B cell (primary cell): Measurements from ENCODE around the gene ABCD4. TPM values are rescaled to one million over a fixed set of nuclear protein-coding genes. Genes with fewer than 3 reads are reported as not detected.

ENCODE experiments used
- ATAC-seq: fragments of 200-7000 bp; cut with Tn5 transposase; one replicate; pipeline ENCODE4 v1.10.0; 2021; ENCODE audit warnings: low read depth, mild to moderate bottlenecking, moderate number of reproducible peaks, moderate library complexity
- CTCF ChIA-PET: fragments of 350-600 bp; sonication (Branson Sonifier 250); formaldehyde crosslinking; loops from one replicate; lab custom pipeline; 2021; ENCODE audit warnings: antibody characterized with exemption, inconsistent platforms; lab: Charles Lee
- POLR2A ChIA-PET: fragments of 350-600 bp; sonication (Branson Sonifier 250); formaldehyde crosslinking; loops from one replicate; lab custom pipeline; 2021; ENCODE audit warnings: antibody characterized with exemption; lab: Charles Lee
- DNase-seq: peaks from one replicate; pipeline ENCODE4 v3.0.0; 2013
- H2AFZ ChIP-seq: 2 replicates; pipeline ENCODE4 v1.6.1; 2012; ENCODE audit warnings: mild to moderate bottlenecking, low read depth, low read length; ENCODE audit not compliant: insufficient read depth, poor library complexity, severe bottlenecking
- H3K27ac ChIP-seq, 2 donors: 1 replicate in 1 of 2; 2 replicates in 1 of 2; pipeline ENCODE4 v1.5.1; 2012 to 2013; ENCODE audit warnings: low read length in 2 of 2, mild to moderate bottlenecking in 2 of 2, moderate library complexity in 1 of 2
- H3K27me3 ChIP-seq, 4 experiments: fragments of 200-600 bp in 1 of 4; sonication (generic) in 1 of 4; replicated peaks in 1 of 4; 1 replicate in 2 of 4; 2 replicates in 2 of 4; pipeline versions ENCODE4 v1.6.1 to v1.7.0; 2013 to 2016; ENCODE audit warnings: low read length in 3 of 4, mild to moderate bottlenecking in 2 of 4, mixed read lengths in 1 of 4, moderate library complexity in 1 of 4; ENCODE audit not compliant: insufficient read depth in 4 of 4, control insufficient read depth in 3 of 4; ENCODE audit errors: control extremely low read depth in 1 of 4
- H3K36me3 ChIP-seq, 2 experiments: replicated peaks in 1 of 2; 1 replicate in 1 of 2; 2 replicates in 1 of 2; pipeline versions ENCODE4 v1.6.1 to v1.7.1; 2013; ENCODE audit warnings: low read length in 1 of 2; ENCODE audit not compliant: insufficient read depth in 2 of 2, control insufficient read depth in 1 of 2; ENCODE audit errors: control extremely low read depth in 1 of 2, extremely low read depth in 1 of 2
- H3K4me1 ChIP-seq, 2 donors: fragments of 200-600 bp in 1 of 2; sonication (generic) in 1 of 2; 1 replicate in 1 of 2; 2 replicates in 1 of 2; pipeline versions ENCODE4 v1.5.1 to v1.6.1; 2013 to 2017; ENCODE audit warnings: low read length in 2 of 2; ENCODE audit not compliant: control insufficient read depth in 2 of 2, insufficient read depth in 2 of 2
- H3K4me2 ChIP-seq: replicated peaks from 2 replicates; pipeline ENCODE3; 2012; ENCODE audit warnings: mild to moderate bottlenecking, low read depth, low read length; ENCODE audit not compliant: poor library complexity, severe bottlenecking
- H3K4me3 ChIP-seq, 5 experiments: fragments of 200-600 bp in 1 of 5; sonication (generic) in 1 of 5; 1 replicate in 3 of 5; 2 replicates in 2 of 5; pipeline versions ENCODE4 v1.5.1 to v1.7.0; 2011 to 2016; ENCODE audit warnings: low read length in 4 of 5, mild to moderate bottlenecking in 4 of 5, low read depth in 2 of 5, control low read depth in 1 of 5, moderate library complexity in 1 of 5; ENCODE audit not compliant: insufficient read depth in 1 of 5; ENCODE audit errors: control extremely low read depth in 1 of 5, extremely low read depth in 1 of 5
- H3K79me2 ChIP-seq: fragments of 200-600 bp; sonication (generic); one replicate; pipeline ENCODE4 v1.6.0; 2016; ENCODE audit warnings: low read length; ENCODE audit not compliant: control insufficient read depth, insufficient read depth
- H3K9ac ChIP-seq: fragments of 200-600 bp; sonication (generic); 2 replicates; pipeline ENCODE4 v1.6.1; 2017; ENCODE audit warnings: mild to moderate bottlenecking, low read length, moderate library complexity
- H3K9me3 ChIP-seq, 3 donors: one replicate each; pipeline versions ENCODE4 v1.6.1 to v1.7.1; 2013; ENCODE audit warnings: low read length in 2 of 3; ENCODE audit not compliant: control insufficient read depth in 2 of 3, insufficient read depth in 1 of 3; ENCODE audit errors: control extremely low read depth in 1 of 3
- H4K20me1 ChIP-seq: 2 replicates; pipeline ENCODE4 v1.6.0; 2012; ENCODE audit warnings: mild to moderate bottlenecking, low read length; ENCODE audit not compliant: insufficient read depth, control insufficient read depth, poor library complexity, severe bottlenecking
- H3K27ac Mint-ChIP-seq: one replicate; pipeline ENCODE4 v1.8.0; 2021; ENCODE audit warnings: mixed read lengths
- H3K27me3 Mint-ChIP-seq: one replicate; pipeline ENCODE4 v1.8.0; 2021; ENCODE audit warnings: mixed read lengths
- H3K4me1 Mint-ChIP-seq: one replicate; pipeline ENCODE4 v1.8.0; 2021; ENCODE audit warnings: mixed read lengths
- H3K4me3 Mint-ChIP-seq: one replicate; pipeline ENCODE4 v1.8.0; 2021; ENCODE audit warnings: mixed read lengths
- H3K9me3 Mint-ChIP-seq: one replicate; pipeline ENCODE4 v1.8.0; 2022; ENCODE audit warnings: mixed read lengths; ENCODE audit not compliant: insufficient read depth
- CTCF ChIP-seq: fragments of 200-600 bp; IDR thresholded peaks from one replicate; pipeline ENCODE4 v1.8.0; 2022; ENCODE audit warnings: antibody characterized with exemption, mild to moderate bottlenecking
- EZH2 ChIP-seq: IDR thresholded peaks from 2 replicates; pipeline ENCODE4 v1.6.1; 2012; ENCODE audit warnings: borderline replicate concordance, low read depth, mild to moderate bottlenecking, moderate library complexity, low read length; ENCODE audit not compliant: insufficient read depth, poor library complexity, severe bottlenecking
- WGBS: methylation state at CpG from one replicate; pipeline ENCODE4 v1.1.5; 2013; ENCODE audit warnings: missing lambda C conversion rate; ENCODE audit not compliant: insufficient coverage; 5-methylcytosine and 5-hydroxymethylcytosine counted together
- intact Hi-C: fragments of 100-400 bp; cut with micrococcal nuclease; formaldehyde crosslinking; loops from one replicate; pipeline ENCODE4 v1.10.0; 2022
- polyA plus RNA-seq: library from polyadenylated mRNA; depleted of rRNA; stranded (reverse); fragments of >200 nt; gene quantifications from 2 replicates; pipeline ENCODE4 v1.2.3, GENCODE V29; 2012
- total RNA-seq, 2 donors: library from RNA; stranded (reverse); fragments of 120-200 nt in 1 of 2; gene quantifications; 1 replicate in 1 of 2; 2 replicates in 1 of 2; pipeline versions ENCODE4 v1.2.3 to v1.2.4, GENCODE V29; 2013 to 2022

Gene ABCD4
- total and polyA plus RNA-seq, 2 donors (not counting 1 experiment from before 2014, with no cell fraction given), result 90.0 to 125 TPM

GRCh38 chr14:74257941-74258763, 44.6 kb downstream of the ABCD4 start:
- peak overlapping the region; percentile 94 for H3K4me2 ChIP-seq
- H4K20me1 ChIP-seq, result no peaks in the 10 kb centered on the region
- peak overlapping the region; percentile 38 to 72 (median 61) for H3K4me3 ChIP-seq
- H3K9ac ChIP-seq, result peak overlapping the region; percentile 71
- TF ChIP-seq EZH2, result no peak
- TF ChIP-seq CTCF, result no peak
- peak overlapping the region; percentile 63 for H2AFZ ChIP-seq
- H3K27ac ChIP-seq, result no peak overlapping the region
- H3K79me2 ChIP-seq, result no peaks in the 10 kb centered on the region
- Mint-ChIP-seq H3K27me3 (peaks cover 12% of the 10 kb centered on the region), H3K9me3 (no peaks in the 10 kb centered on the region), H3K4me3 (peak overlapping the region; percentile 83), H3K27ac (no peak overlapping the region), H3K4me1 (peaks cover 6% of the 10 kb centered on the region)
- CTCF ChIA-PET, result interaction anchor here (1.4 to 2.0 kb wide), 4 partner anchors 9 to 146 kb away, joined by 4 to 8 read pairs (median 5); no protein-coding TSS in a partner anchor
- ATAC-seq (peak; percentile 16), DNase-seq (peak; percentile 33)
- intact Hi-C loops, result loop anchor here (1.0 to 5.0 kb wide), 4 partner anchors 44 to 234 kb away; partner anchors contain the start of genes ABCD4, ISCA2 and NPC2
- H3K36me3 ChIP-seq, result no peaks in the 10 kb centered on the region
- no peaks in the 10 kb centered on the region for H3K9me3 ChIP-seq
- WGBS, result 13% methylated on average over 38 of the region's 56 CpGs
- peaks cover 0 to 20% (median 8%) of the 10 kb centered on the region in 4 experiments for H3K27me3 ChIP-seq
- H3K4me1 ChIP-seq, result peaks cover 17% of the 10 kb centered on the region in 2 donors
- POLR2A ChIA-PET, result no interaction called here
